ENCODE data around the gene CELF1.
A peak's percentile ranks its signal among the peaks of the same experiment; 100 is the strongest.
"Not testable (repeated sequence)": the region's sequence is repeated elsewhere in the genome, so short reads cannot be mapped to it uniquely, and the experiment has no call there.

Gene CELF1

DNA sequence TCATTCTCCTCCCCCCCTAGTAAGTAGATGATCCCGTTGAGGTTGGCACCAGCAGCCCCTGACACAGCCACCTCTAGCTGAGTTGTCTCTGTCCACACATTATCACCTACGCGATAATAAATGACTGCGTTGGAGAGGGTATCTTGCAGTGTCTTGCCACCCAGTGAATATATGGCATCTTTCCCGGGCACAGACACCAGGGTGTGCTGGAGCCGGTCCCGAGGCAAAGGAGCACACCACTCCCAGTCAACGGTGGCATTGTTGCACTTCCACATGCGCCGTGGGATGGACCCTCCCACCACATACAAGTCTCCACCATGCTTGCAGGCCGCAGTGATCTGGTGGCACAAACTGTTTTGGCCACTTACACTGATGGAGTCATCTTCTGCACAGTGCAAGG is 20.4 kb upstream of the CELF1 start:
- no peak for DNase-seq (ENCODE audit: low read depth)

DNA sequence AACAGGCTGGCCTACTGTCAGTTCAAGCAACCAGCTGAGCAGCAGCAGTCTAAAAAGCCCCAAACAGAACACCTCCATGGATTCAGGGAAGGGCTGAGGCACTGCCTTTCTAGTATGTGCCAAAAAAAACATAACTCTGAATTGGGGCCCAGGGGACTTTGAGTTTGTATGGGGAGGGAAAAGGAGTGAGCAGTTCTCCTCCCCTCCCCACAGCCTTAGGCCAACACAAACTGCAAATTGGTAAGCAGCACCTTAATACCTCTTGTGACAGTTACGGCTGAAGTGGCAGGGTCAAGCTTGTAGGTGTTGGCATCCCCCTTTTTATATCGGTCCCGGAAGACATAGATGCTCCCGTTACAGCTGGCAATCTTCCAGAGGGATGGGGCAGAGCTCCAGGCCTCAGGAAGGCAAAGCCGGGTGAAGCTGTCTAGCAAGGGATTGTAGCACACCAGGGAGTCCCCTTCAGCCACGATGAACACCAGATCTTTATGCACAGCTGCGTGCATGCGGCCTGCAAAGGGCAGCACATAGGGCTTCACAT is 19.9 kb upstream of the CELF1 start:
- DNase-seq (ENCODE audit: low read depth) = no peak

DNA sequence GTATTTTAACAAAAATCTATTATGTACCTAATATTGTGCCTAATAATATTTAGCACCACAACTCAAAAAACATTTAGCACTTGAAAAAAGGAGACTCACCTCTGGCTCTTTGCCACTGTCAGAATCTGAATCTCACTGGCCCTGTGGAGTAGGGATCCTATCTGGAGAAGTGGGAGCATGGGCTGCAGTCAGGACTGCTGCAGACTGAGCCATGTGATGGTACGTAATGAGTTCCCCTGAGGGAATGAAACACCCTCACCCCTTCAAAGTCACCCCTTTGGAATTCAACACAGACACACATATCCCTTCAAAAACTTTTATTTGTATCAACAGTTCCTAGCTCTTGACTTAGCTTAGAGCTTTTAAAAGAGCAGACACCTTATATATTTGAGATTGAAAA is 19.0 kb upstream of the CELF1 start:
- DNase-seq (ENCODE audit: low read depth) = no peak

- DNase-seq (ENCODE audit: low read depth) = no peak
These were observed 18.4 kb upstream of the CELF1 start for GRCh38 chr11:47571357-47571729.

GRCh38 chr11:47570651-47571356 is 17.9 kb upstream of the CELF1 start:
- no peak for DNase-seq (ENCODE audit: low read depth)

- no peak for DNase-seq (ENCODE audit: low read depth)
These were observed 16.7 kb upstream of the CELF1 start for GRCh38 chr11:47569646-47570045.

GRCh38 chr11:47566149-47566698 is 13.3 kb upstream of the CELF1 start:
- no peak for DNase-seq (ENCODE audit: low read depth)

DNA sequence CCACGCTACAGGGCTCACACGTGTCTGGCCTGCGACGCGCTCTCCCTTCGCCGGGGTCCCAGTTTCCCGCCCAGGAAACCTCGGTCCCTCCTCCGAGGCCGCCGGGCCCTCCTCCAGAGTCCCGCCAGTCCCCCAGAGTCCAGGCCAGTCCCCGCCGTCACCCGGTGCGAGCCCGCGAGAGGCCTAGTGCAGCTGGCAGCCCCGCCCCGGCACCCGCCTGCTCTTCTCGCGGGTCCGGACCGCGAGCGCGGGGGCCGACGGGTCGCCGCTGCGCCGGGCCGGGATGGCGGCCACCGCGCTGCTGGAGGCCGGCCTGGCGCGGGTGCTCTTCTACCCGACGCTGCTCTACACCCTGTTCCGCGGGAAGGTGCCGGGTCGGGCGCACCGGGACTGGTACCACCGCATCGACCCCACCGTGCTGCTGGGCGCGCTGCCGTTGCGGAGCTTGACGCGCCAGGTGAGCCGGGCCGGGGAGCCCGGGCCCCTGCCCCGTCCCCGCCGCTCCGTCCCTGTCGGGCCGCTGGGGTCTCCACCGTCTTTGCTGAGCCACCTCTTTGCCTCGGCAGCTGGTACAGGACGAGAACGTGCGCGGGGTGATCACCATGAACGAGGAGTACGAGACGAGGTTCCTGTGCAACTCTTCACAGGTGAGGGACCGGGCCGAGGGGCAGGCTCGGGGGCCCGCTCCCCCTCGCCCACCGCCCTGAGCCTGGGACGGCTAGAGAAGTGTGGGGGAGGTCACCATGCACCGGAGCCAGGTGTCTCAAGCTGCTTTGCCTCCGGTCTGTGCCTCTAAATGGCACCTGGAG is 12.6 kb upstream of the CELF1 start, which contains the start of gene PTPMT1:
TSS of gene PTPMT1 (plus strand) at position 260 of the 809 bp plus-strand sequence. CDS start at position 284, 24 bp downstream.
- DNase-seq (ENCODE audit: low read depth) = peak; percentile 50

GRCh38 chr11:47564933-47565339 is 12.0 kb upstream of the CELF1 start:
- DNase-seq (ENCODE audit: low read depth) = no peak

GRCh38 chr11:47564366-47564765 is 11.4 kb upstream of the CELF1 start:
- DNase-seq (ENCODE audit: low read depth) = not testable (repeated sequence)

- not testable (repeated sequence) for DNase-seq (ENCODE audit: low read depth)
These were observed 9.5 kb upstream of the CELF1 start for GRCh38 chr11:47562393-47562792.

DNA sequence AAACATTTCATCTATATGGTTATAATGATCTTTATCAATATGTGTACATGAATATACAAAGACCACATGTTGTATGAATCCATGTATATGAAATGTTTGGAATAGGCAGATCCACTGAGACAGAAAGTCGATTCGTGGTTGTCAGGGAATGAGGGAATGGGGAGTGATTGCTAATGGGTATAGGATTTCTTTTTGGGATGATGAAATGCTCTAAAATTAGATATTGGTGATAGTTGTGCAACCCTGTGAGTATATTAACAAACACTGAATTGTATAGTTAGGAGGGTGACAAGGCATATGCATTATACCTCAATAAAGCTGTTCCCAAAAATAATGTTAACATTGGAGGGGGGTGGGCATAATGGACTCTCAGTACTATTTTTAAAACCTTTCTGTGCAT is 7.5 kb upstream of the CELF1 start:
- DNase-seq (ENCODE audit: low read depth) = no peak

- DNase-seq (ENCODE audit: low read depth) = no peak
These were observed 5.8 kb upstream of the CELF1 start for GRCh38 chr11:47558695-47559094.

DNA sequence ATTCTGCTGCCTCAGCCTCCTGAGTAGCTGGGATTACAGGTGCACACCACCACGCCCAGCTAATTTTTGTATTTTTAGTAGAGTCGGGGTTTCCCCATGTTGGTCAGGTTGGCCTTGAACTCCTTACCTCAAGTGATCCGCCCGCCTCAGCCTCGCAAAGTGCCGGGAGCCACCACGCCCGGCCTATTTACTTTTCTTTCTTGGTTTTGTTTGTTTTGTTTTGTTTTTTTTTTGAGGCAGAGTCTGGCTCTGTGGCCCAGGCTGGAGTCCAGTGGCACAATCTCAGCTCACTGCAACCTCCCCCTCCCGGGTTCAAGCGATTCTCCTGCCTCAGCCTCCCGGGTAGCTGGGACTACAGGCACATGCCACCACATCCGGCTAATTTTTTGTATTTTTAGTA is 4.1 kb upstream of the CELF1 start:
- DNase-seq (ENCODE audit: low read depth) = not testable (repeated sequence)

GRCh38 chr11:47553406-47553743 is 443 bp upstream of the CELF1 start:
- peak; percentile 37 for DNase-seq (ENCODE audit: low read depth)

GRCh38 chr11:47552056-47552565 is 821 bp downstream of the CELF1 start:
- peak; percentile 65 for DNase-seq (ENCODE audit: low read depth)

DNA sequence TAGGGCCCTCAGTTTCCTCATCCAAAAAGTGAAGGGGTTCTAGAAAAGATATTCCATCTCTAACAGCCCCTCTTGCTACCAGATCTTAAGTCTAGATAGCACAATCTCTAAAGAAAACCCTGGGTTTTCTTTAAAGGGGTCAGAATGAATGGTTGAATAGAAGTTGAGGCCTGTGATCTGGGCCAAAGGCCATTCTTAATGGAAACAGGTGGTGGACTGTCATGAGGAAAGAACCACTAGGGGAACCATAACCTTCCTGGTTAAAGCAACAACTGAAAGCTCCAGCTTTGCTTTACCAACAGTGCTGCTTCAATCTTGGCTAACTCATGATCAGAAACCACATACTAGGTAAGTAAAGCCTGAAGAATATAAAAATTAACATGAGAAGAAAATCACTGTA is 1.8 kb downstream of the CELF1 start:
- peak; percentile 36 for DNase-seq (ENCODE audit: low read depth)

DNA sequence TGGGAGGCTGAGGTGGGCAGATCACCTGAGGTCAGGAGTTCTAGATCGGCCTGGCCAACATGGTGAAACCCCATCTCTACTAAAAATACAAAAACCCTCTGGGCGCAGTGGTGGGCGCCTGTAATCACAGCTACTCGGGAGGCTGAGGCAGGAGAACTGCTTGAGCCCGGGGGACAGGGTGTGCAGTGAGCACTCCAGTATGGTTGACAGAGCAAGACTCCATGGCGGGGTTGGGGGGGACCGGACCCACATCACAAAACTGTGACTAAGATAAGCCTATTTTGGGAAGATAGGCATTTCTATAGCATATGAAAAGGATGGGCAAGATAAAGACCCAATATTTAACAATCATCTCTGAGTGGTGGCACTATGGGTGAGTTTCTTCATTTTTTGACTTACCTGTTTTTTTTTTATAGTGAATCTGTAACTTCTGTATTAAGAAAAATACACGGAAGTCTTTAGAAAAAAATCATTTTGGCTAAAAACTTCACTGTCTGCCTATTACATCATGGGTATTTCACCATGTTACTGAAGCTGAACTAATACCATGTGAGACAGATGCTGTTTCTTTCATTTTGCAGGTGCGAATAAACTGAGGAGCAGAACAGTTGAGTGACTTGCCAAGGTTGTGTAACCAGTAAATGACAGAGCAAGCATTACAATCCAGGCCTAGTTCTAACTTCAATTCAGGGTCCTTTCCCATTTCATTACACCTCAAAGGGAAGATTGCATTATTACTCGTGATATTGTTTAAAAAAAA is 2.5 kb downstream of the CELF1 start:
- peak; percentile 28 for DNase-seq (ENCODE audit: low read depth)

DNA sequence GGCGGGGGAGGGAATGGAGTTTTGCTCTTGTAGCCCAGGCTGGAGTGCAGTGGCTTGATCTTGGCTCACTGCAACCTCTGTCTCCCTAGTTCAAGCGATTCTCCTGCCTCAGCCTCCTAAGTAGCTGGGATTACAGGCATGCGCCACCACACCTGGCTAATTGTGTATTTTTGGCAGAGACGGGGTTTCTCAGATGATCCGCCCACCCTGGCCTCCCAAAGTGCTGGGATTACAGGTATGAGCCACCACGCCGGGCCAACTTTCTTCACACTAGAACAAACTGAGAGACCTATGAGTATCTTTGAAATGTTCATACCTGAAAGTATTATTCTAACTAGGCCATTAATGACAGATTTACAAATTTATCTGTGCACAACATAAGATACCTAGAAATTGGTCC is 6.7 kb downstream of the CELF1 start:
- DNase-seq (ENCODE audit: low read depth) = not testable (repeated sequence)

GRCh38 chr11:47545298-47545697 is 7.6 kb downstream of the CELF1 start:
- DNase-seq (ENCODE audit: low read depth) = no peak

- DNase-seq (ENCODE audit: low read depth) = no peak
These were observed 11.9 kb downstream of the CELF1 start for GRCh38 chr11:47541070-47541469.

DNA sequence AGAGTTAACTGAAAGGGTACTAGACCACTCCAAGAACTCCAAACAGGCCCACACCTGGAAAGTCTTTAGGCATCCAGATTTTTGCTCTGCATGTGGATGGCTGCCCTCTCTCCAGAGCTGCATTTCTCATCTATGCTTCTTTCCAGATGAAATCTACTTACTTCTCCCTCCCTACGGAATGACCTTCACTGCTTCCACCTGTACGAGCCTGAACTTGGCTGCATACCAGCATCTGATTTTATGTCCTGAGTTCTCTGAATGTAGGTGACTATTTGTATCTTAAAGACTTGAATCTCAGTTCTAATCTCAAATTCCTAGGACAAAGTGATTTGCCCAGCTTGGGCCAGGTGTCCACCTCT is 13.3 kb downstream of the CELF1 start:
- no peak for DNase-seq (ENCODE audit: low read depth)
